Neural progenitor cell (in vitro differentiated cells): ENCODE data around the gene PTPRK. TPM values are rescaled to one million over a fixed set of nuclear protein-coding genes. Genes with fewer than 3 reads are reported as not detected.

Experiments
- DNase-seq: peaks from one replicate; pipeline ENCODE4 v3.0.0-alpha.2; 2016; ENCODE audit warnings: low spot score
- H2AFZ ChIP-seq: fragments of 200-600 bp; sonication (generic); replicated peaks from 2 replicates; pipeline ENCODE4 v1.6.1; 2016; ENCODE audit warnings: antibody characterized with exemption
- H3F3A ChIP-seq: fragments of 200-600 bp; sonication (generic); 2 replicates; pipeline ENCODE4 v1.6.1; 2016; ENCODE audit warnings: antibody characterized with exemption, low read depth
- H3K27ac ChIP-seq: fragments of 200-600 bp; sonication (generic); 2 replicates; pipeline ENCODE4 v1.5.1; 2016; ENCODE audit warnings: mild to moderate bottlenecking
- H3K27me3 ChIP-seq: fragments of 200-600 bp; sonication (generic); 2 replicates; pipeline ENCODE4 v1.6.1; 2016; ENCODE audit warnings: mild to moderate bottlenecking, moderate library complexity
- H3K36me3 ChIP-seq: fragments of 200-600 bp; sonication (generic); 2 replicates; pipeline ENCODE4 v1.5.1; 2016
- H3K4me1 ChIP-seq: fragments of 200-600 bp; sonication (generic); 2 replicates; pipeline ENCODE4 v1.6.1; 2016; ENCODE audit warnings: mixed run types
- H3K4me2 ChIP-seq: fragments of 200-600 bp; sonication (generic); 2 replicates; pipeline ENCODE4 v1.6.1; 2016
- H3K4me3 ChIP-seq: fragments of 200-600 bp; sonication (generic); 2 replicates; pipeline ENCODE4 v1.5.1; 2016
- H3K79me2 ChIP-seq: fragments of 200-600 bp; sonication (generic); 2 replicates; pipeline ENCODE4 v1.6.1; 2016; ENCODE audit warnings: low read depth
- H3K9ac ChIP-seq: fragments of 200-600 bp; sonication (generic); 2 replicates; pipeline ENCODE4 v1.6.1; 2016
- H3K9me3 ChIP-seq: fragments of 200-600 bp; sonication (generic); 2 replicates; pipeline ENCODE4 v1.5.1; 2016; ENCODE audit warnings: low read depth
- H4K20me1 ChIP-seq: fragments of 200-600 bp; sonication (generic); 2 replicates; pipeline ENCODE4 v1.6.1; 2016; ENCODE audit warnings: low read depth
- H3K27ac Mint-ChIP-seq: 3 replicates; pipeline ENCODE4 v1.8.0; 2021; ENCODE audit warnings: mixed read lengths
- H3K27me3 Mint-ChIP-seq: 2 replicates; pipeline ENCODE4 v1.8.0; 2022; ENCODE audit warnings: low read depth, mild to moderate bottlenecking, inconsistent platforms, moderate library complexity, mixed read lengths; ENCODE audit not compliant: insufficient read depth
- H3K36me3 Mint-ChIP-seq: 3 replicates; pipeline ENCODE4 v1.8.0; 2021; ENCODE audit warnings: mixed read lengths
- H3K4me1 Mint-ChIP-seq: 3 replicates; pipeline ENCODE4 v1.8.0; 2021; ENCODE audit warnings: mixed read lengths
- H3K4me3 Mint-ChIP-seq: 3 replicates; pipeline ENCODE4 v1.8.0; 2021; ENCODE audit warnings: mild to moderate bottlenecking, moderate library complexity, mixed read lengths
- H3K9me3 Mint-ChIP-seq: 3 replicates; pipeline ENCODE4 v1.8.0; 2020; ENCODE audit warnings: mixed read lengths
- CTCF ChIP-seq: fragments of 200-600 bp; sonication (generic); IDR thresholded peaks from 2 replicates; pipeline ENCODE4 v1.5.1; 2017; ENCODE audit warnings: antibody characterized with exemption, mild to moderate bottlenecking
- EZH2 ChIP-seq: fragments of 200-600 bp; sonication (generic); IDR thresholded peaks from 2 replicates; pipeline ENCODE4 v1.6.1; 2017; ENCODE audit warnings: antibody characterized with exemption, mild to moderate bottlenecking, moderate library complexity
- EZH2phosphoT487 ChIP-seq: fragments of 200-600 bp; sonication (generic); IDR thresholded peaks from 2 replicates; pipeline ENCODE4 v1.6.1; 2017; ENCODE audit warnings: antibody characterized with exemption
- total RNA-seq: library from RNA; depleted of rRNA; stranded (reverse); fragments of >200 nt; gene quantifications from 2 replicates; pipeline ENCODE4 v1.2.3, GENCODE V29; 2015; ENCODE audit warnings: low replicate concordance

The PTPRK gene
- total RNA-seq, 1 donor from 2014 or later: 35.0 TPM

GRCh38 chr6:128307671-128308070 lies 212.7 kb downstream of the PTPRK start:
- H3K36me3 ChIP-seq: no peaks in the 10 kb centered on the region
- no peaks in the 10 kb centered on the region for H3K27me3 ChIP-seq
- no peak overlapping the region for H2AFZ ChIP-seq
- H3K4me1 ChIP-seq: peaks cover 11% of the 10 kb centered on the region
- no peak overlapping the region for H3K9ac ChIP-seq
- H3K27ac Mint-ChIP-seq: no peak overlapping the region
- H3K4me2 ChIP-seq: no peak overlapping the region
- no peak overlapping the region for H3K27ac ChIP-seq
- H4K20me1 ChIP-seq: no peaks in the 10 kb centered on the region
- H3F3A ChIP-seq: no peaks in the 10 kb centered on the region
- H3K4me3 Mint-ChIP-seq: no peak overlapping the region
- no peak for TF ChIP-seq EZH2phosphoT487
- no peak for TF ChIP-seq CTCF
- TF ChIP-seq EZH2: no peak
- H3K9me3 Mint-ChIP-seq: peaks cover 3% of the 10 kb centered on the region
- H3K27me3 Mint-ChIP-seq: no peaks in the 10 kb centered on the region
- H3K36me3 Mint-ChIP-seq: peaks cover 2% of the 10 kb centered on the region
- DNase-seq: no peak
- peaks cover 16% of the 10 kb centered on the region for H3K4me1 Mint-ChIP-seq
- H3K79me2 ChIP-seq: peaks cover 13% of the 10 kb centered on the region
- no peaks in the 10 kb centered on the region for H3K9me3 ChIP-seq
- H3K4me3 ChIP-seq: no peak overlapping the region

- no peaks in the 10 kb centered on the region for H3K27me3 ChIP-seq
- H3K36me3 ChIP-seq: no peaks in the 10 kb centered on the region
- no peak overlapping the region for H2AFZ ChIP-seq
- H3K9me3 ChIP-seq: no peaks in the 10 kb centered on the region
- Mint-ChIP-seq H3K4me3 (no peak overlapping the region), H3K36me3 (peaks cover 7% of the 10 kb centered on the region), H3K27me3 (no peaks in the 10 kb centered on the region), H3K27ac (no peak overlapping the region), H3K4me1 (peaks cover 12% of the 10 kb centered on the region), H3K9me3 (peaks cover 9% of the 10 kb centered on the region)
- no peak overlapping the region for H3K4me2 ChIP-seq
- no peak overlapping the region for H3K9ac ChIP-seq
- DNase-seq: no peak
- H4K20me1 ChIP-seq: no peaks in the 10 kb centered on the region
- no peak for TF ChIP-seq EZH2phosphoT487
- TF ChIP-seq CTCF: no peak
- TF ChIP-seq EZH2: no peak
- no peak overlapping the region for H3K4me3 ChIP-seq
- H3K27ac ChIP-seq: no peak overlapping the region
- peaks cover 13% of the 10 kb centered on the region for H3K79me2 ChIP-seq
- no peaks in the 10 kb centered on the region for H3F3A ChIP-seq
- peaks cover 10% of the 10 kb centered on the region for H3K4me1 ChIP-seq
Observed at GRCh38 chr6:128305976-128306375, 214.4 kb downstream of the PTPRK start.

- no peak overlapping the region for H3K9ac ChIP-seq
- no peak overlapping the region for H2AFZ ChIP-seq
- no peaks in the 10 kb centered on the region for H3K36me3 ChIP-seq
- peaks cover 2% of the 10 kb centered on the region for H3K4me1 ChIP-seq
- H3K4me3 ChIP-seq: no peak overlapping the region
- Mint-ChIP-seq H3K9me3 (peaks cover 9% of the 10 kb centered on the region), H3K4me1 (peaks cover 5% of the 10 kb centered on the region), H3K4me3 (no peak overlapping the region), H3K27ac (no peak overlapping the region), H3K27me3 (no peaks in the 10 kb centered on the region), H3K36me3 (peaks cover 9% of the 10 kb centered on the region)
- H3K4me2 ChIP-seq: no peak overlapping the region
- DNase-seq: no peak
- H3F3A ChIP-seq: no peaks in the 10 kb centered on the region
- H3K27ac ChIP-seq: no peak overlapping the region
- no peaks in the 10 kb centered on the region for H3K9me3 ChIP-seq
- no peaks in the 10 kb centered on the region for H3K27me3 ChIP-seq
- no peaks in the 10 kb centered on the region for H4K20me1 ChIP-seq
- peaks cover 13% of the 10 kb centered on the region for H3K79me2 ChIP-seq
- TF ChIP-seq EZH2: no peak
- no peak for TF ChIP-seq CTCF
- no peak for TF ChIP-seq EZH2phosphoT487
Observed at GRCh38 chr6:128305228-128305627, 215.2 kb downstream of the PTPRK start.

- Histone ChIP-seq H3K27me3 (no peaks in the 10 kb centered on the region), H2AFZ (no peak overlapping the region), H3K4me3 (no peak overlapping the region), H3K4me1 (no peaks in the 10 kb centered on the region), H3K4me2 (no peak overlapping the region), H3K36me3 (no peaks in the 10 kb centered on the region), H3K27ac (no peak overlapping the region), H4K20me1 (no peaks in the 10 kb centered on the region), H3K79me2 (peaks cover 13% of the 10 kb centered on the region), H3K9ac (no peak overlapping the region), H3K9me3 (no peaks in the 10 kb centered on the region), H3F3A (no peaks in the 10 kb centered on the region)
- no peak for TF ChIP-seq CTCF
- H3K27ac Mint-ChIP-seq: no peak overlapping the region
- H3K36me3 Mint-ChIP-seq: peaks cover 12% of the 10 kb centered on the region
- no peak overlapping the region for H3K4me3 Mint-ChIP-seq
- peaks cover 14% of the 10 kb centered on the region for H3K9me3 Mint-ChIP-seq
- no peaks in the 10 kb centered on the region for H3K27me3 Mint-ChIP-seq
- no peaks in the 10 kb centered on the region for H3K4me1 Mint-ChIP-seq
- DNase-seq: no peak
Observed at GRCh38 chr6:128303870-128304269, 216.5 kb downstream of the PTPRK start.
